SK-N-MC (cell line): ENCODE measurements around the gene FADS6.
"Not testable (repeated sequence)": the region's sequence is repeated elsewhere in the genome, so short reads cannot be mapped to it uniquely, and the experiment has no call there.

Experiments used
- DNase-seq: peaks from one replicate; pipeline ENCODE4 v3.0.0-alpha.2; 2011; ENCODE audit warnings: low read depth, low spot score
- H3K27ac ChIP-seq: fragments of 200-600 bp; sonication (generic); 2 replicates; pipeline ENCODE4 v1.5.1; 2016; ENCODE audit warnings: mixed run types
- H3K36me3 ChIP-seq: fragments of 200-600 bp; sonication (generic); 2 replicates; pipeline ENCODE4 v1.6.1; 2017; ENCODE audit warnings: antibody characterized with exemption, low read length, mixed read lengths; ENCODE audit not compliant: insufficient read depth
- H3K4me3 ChIP-seq: fragments of 200-600 bp; sonication (generic); 2 replicates; pipeline ENCODE4 v1.5.1; 2016
- H3K9ac ChIP-seq: fragments of 200-600 bp; sonication (generic); 2 replicates; pipeline ENCODE4 v1.8.0; 2017; ENCODE audit warnings: mixed run types, mixed read lengths; ENCODE audit not compliant: insufficient read length
- H3K9me3 ChIP-seq: fragments of 200-600 bp; sonication (generic); 2 replicates; pipeline ENCODE4 v1.6.1; 2017; ENCODE audit warnings: low read depth, mild to moderate bottlenecking, antibody characterized with exemption, low read length, moderate library complexity, mixed read lengths
- EZH2 ChIP-seq: fragments of 200-600 bp; sonication (generic); IDR thresholded peaks from one replicate; pipeline ENCODE4 v1.6.1; 2017; ENCODE audit warnings: antibody characterized with exemption
- FOXP2 ChIP-seq: optimal IDR thresholded peaks from 2 replicates; pipeline ENCODE3; 2011; ENCODE audit warnings: mild to moderate bottlenecking, moderate library complexity; ENCODE audit not compliant: insufficient read depth; ENCODE audit errors: extremely low read length, control extremely low read depth
- POLR2AphosphoS5 ChIP-seq: IDR thresholded peaks from 2 replicates; pipeline ENCODE4 v1.6.1; 2012; ENCODE audit warnings: mild to moderate bottlenecking, low read depth, low read length, borderline replicate concordance

Gene FADS6

GRCh38 chr17:74873037-74873873, 20.2 kb downstream of the FADS6 start:
- Histone ChIP-seq H3K9ac (peak overlapping the region; percentile 96), H3K27ac (peak overlapping the region; percentile 77), H3K9me3 (no peaks in the 10 kb centered on the region), H3K4me3 (peak overlapping the region; percentile 92), H3K36me3 (no peaks in the 10 kb centered on the region)
- DNase-seq: peak; percentile 99
- TF ChIP-seq EZH2 (no peak), POLR2AphosphoS5 (peak; percentile 98), FOXP2 (no peak)

DNA sequence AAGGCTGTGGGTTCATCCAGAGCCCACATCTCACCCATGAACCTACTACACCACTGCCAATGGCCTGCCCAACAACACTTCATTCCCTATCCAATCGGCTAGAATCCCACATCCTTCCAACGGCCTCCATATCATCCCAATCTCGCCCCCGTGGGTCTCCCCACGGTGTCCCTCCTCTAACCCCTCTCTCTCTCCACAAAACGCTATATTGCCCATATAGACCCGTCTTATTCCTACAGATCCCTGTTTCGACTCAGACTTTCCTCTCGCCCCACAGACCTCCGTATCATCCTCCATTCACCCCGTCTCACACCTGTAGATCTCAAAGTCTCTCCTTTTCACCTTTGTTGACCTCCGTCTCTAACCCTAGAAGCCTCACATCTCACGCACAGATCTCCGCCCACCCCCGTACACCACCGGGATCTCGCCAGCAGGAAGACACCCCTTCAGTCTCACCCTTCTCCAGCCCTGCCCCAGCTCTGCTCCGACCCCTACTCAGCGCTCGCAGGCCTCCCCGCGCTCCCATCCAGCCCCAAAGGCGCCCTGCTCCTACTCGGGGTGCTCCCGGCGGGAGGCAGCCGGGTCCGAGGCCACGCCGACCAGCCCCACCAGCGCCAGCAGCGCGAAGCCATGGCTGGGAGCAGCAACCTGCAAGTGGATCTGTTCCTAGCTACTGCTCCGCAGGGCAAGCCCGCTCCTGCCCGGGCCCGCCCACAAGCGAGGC, 21.0 kb downstream of the FADS6 start, which contains the start of gene FDXR:
Gene FDXR (minus strand): TSS at position 682 of the 724 bp plus-strand sequence. CDS start 50 bp downstream, at position 632.
- H3K9me3 ChIP-seq: no peaks in the 10 kb centered on the region
- H3K27ac ChIP-seq: peak within 1 kb of the TSS; percentile 77
- peak within 1 kb of the TSS; percentile 92 for H3K4me3 ChIP-seq
- H3K36me3 ChIP-seq: no peaks in the 10 kb centered on the region
- TF ChIP-seq FOXP2 (peak; percentile 16), POLR2AphosphoS5 (peak; percentile 86), EZH2 (no peak)
- no peak for DNase-seq
- H3K9ac ChIP-seq: peak within 1 kb of the TSS; percentile 96

DNA sequence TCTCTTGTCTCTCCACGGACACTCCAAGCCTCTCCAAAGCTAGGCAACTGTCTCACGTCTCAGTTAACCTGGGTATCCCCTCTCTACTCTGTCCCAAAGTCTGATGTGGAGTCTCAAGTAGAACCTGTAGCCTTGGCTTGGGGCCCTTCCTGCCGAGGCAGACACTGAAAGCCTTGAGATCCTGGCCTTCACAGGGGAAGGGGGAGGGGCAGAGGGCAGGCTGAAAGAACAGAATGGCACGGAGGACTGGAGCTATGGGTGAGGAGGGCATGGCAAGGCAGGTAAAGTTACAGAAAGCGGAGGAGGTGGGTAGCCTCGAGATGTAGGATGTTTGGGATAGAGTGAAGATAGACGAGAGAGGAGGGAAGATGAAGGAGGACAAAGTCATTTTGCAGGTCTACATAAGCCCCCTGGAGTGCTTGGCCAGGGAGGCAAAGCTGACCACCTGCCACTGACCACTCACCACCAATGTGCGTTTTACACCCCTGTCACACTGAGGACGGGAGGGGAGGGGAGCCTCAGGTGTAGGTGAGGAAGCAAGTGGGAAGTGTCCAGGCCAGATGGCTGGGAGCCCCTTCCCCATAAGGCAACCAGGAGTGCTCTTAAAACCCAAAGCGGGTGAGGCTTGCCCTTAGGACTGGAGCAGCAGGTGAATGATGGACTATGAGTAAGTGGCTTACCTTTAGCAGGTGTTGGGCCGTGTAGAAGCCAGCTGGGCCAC, 21.9 kb downstream of the FADS6 start:
- Histone ChIP-seq H3K4me3 (no peak overlapping the region; the same call in 1 of the 2 replicates), H3K9me3 (no peaks in the 10 kb centered on the region), H3K9ac (no peak overlapping the region), H3K27ac (no peak overlapping the region), H3K36me3 (no peaks in the 10 kb centered on the region)
- no peak for TF ChIP-seq POLR2AphosphoS5
- no peak for TF ChIP-seq FOXP2
- no peak for TF ChIP-seq EZH2
- DNase-seq: no peak

- no peak overlapping the region for H3K4me3 ChIP-seq
- TF ChIP-seq EZH2 (no peak), POLR2AphosphoS5 (no peak), FOXP2 (no peak)
- DNase-seq: no peak
- H3K36me3 ChIP-seq: no peaks in the 10 kb centered on the region
- no peaks in the 10 kb centered on the region for H3K9me3 ChIP-seq
- no peak overlapping the region for H3K27ac ChIP-seq
- H3K9ac ChIP-seq: no peak overlapping the region
These were observed 22.9 kb downstream of the FADS6 start for GRCh38 chr17:74870512-74870911.

GRCh38 chr17:74870028-74870427, 23.4 kb downstream of the FADS6 start:
- H3K27ac ChIP-seq, H3K4me3 ChIP-seq, H3K36me3 ChIP-seq, DNase-seq, H3K9ac ChIP-seq, H3K9me3 ChIP-seq: not testable (repeated sequence)

GRCh38 chr17:74868908-74869255, 24.6 kb downstream of the FADS6 start:
- no peak for DNase-seq
- H3K9me3 ChIP-seq: no peaks in the 10 kb centered on the region
- TF ChIP-seq FOXP2 (no peak), POLR2AphosphoS5 (no peak), EZH2 (no peak)
- H3K4me3 ChIP-seq: no peak overlapping the region
- H3K9ac ChIP-seq: no peak overlapping the region
- no peak overlapping the region for H3K27ac ChIP-seq
- H3K36me3 ChIP-seq: no peaks in the 10 kb centered on the region

DNA sequence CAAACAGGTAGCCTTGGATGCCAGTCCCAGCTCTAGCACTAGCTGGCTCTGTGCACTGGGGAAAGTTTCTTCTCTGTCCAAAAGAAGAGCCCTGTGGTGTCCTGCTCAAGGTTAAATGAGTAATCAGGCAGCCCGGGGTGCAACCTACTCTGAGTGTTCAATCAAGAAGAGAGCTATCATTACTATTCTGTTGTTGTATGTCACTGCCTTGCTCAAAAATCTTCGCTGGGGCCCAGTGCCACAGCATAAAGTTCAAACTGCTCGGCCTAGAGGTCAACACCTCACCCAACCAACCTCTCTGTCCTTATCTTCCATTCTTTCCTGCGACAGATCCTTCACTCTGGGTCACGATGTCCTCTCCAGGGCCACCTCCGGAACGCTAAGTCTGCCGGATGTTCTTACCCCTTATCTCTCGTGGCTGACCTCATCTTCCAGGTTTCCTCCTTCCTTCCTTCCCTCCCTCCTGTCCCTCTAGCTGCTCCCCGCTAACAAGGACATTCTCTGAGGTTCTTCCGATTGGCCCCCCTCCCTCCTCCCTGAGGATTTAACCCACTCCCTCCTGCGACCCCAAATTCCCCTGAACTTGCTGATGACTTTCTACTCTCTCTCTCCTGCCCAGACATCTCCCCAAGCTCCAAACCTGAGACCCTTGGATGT, 25.1 kb downstream of the FADS6 start:
- H3K9ac ChIP-seq: no peak overlapping the region
- no peak for TF ChIP-seq FOXP2
- no peak for TF ChIP-seq POLR2AphosphoS5
- TF ChIP-seq EZH2: no peak
- H3K9me3 ChIP-seq: no peaks in the 10 kb centered on the region
- H3K36me3 ChIP-seq: no peaks in the 10 kb centered on the region
- H3K27ac ChIP-seq: no peak overlapping the region
- no peak overlapping the region for H3K4me3 ChIP-seq
- no peak for DNase-seq
